CD14-positive monocyte (primary cell): Measurements from ENCODE around the gene GPN3. TPM values are rescaled to one million over a fixed set of nuclear protein-coding genes. Genes with fewer than 3 reads are reported as not detected.
A peak's percentile ranks its signal among the peaks of the same experiment; 100 is the strongest.

Source experiments
- DNase-seq, 3 donors: peaks; one replicate each; pipeline ENCODE4 v3.0.0-alpha.2; 2011 to 2022
- H2AFZ ChIP-seq: 2 replicates; pipeline ENCODE4 v1.6.0; 2012; ENCODE audit warnings: mild to moderate bottlenecking, low read depth, low read length, inconsistent platforms; ENCODE audit not compliant: insufficient read depth, poor library complexity, severe bottlenecking
- H3K27ac ChIP-seq, 2 donors: 1 replicate in 1 of 2; 2 replicates in 1 of 2; pipeline ENCODE4 v1.5.1; 2012 to 2013; ENCODE audit warnings: low read length in 2 of 2, control low read depth in 1 of 2, inconsistent platforms in 1 of 2, low read depth in 1 of 2, mild to moderate bottlenecking in 1 of 2
- H3K27me3 ChIP-seq, 2 donors: one replicate each; pipeline versions ENCODE4 v1.6.0 to v1.6.1; 2011 to 2013; ENCODE audit warnings: low read length in 2 of 2; ENCODE audit not compliant: control insufficient read depth in 2 of 2, insufficient read depth in 2 of 2
- H3K36me3 ChIP-seq, 2 donors: replicated peaks in 1 of 2; 1 replicate in 1 of 2; 2 replicates in 1 of 2; pipeline versions ENCODE4 v1.5.1 to v1.6.1; 2012 to 2013; ENCODE audit warnings: low read length in 2 of 2, control low read depth in 1 of 2, inconsistent platforms in 1 of 2, mild to moderate bottlenecking in 1 of 2; ENCODE audit not compliant: insufficient read depth in 2 of 2, control insufficient read depth in 1 of 2
- H3K4me1 ChIP-seq, 2 donors: 1 replicate in 1 of 2; 2 replicates in 1 of 2; pipeline versions ENCODE4 v1.5.1 to v1.6.1; 2012 to 2013; ENCODE audit warnings: low read length in 2 of 2, control low read depth in 1 of 2, inconsistent platforms in 1 of 2, mild to moderate bottlenecking in 1 of 2, moderate library complexity in 1 of 2; ENCODE audit not compliant: insufficient read depth in 2 of 2, control insufficient read depth in 1 of 2
- H3K4me2 ChIP-seq: replicated peaks from 2 replicates; pipeline ENCODE3; 2012; ENCODE audit warnings: low read length, moderate library complexity, mild to moderate bottlenecking; ENCODE audit not compliant: poor library complexity, severe bottlenecking; ENCODE audit errors: extremely low read depth
- H3K4me3 ChIP-seq, 3 experiments: fragments of 200-600 bp in 1 of 3; sonication (generic) in 1 of 3; replicated peaks in 1 of 3; 1 replicate in 2 of 3; 2 replicates in 1 of 3; pipeline ENCODE4 v1.5.1; 2011 to 2013; ENCODE audit warnings: low read length in 3 of 3, mild to moderate bottlenecking in 3 of 3, control low read depth in 2 of 3, low read depth in 2 of 3, inconsistent platforms in 1 of 3, moderate library complexity in 1 of 3
- H3K79me2 ChIP-seq: 2 replicates; pipeline ENCODE4 v1.6.0; 2012; ENCODE audit warnings: mild to moderate bottlenecking, control low read depth, inconsistent platforms, low read length, moderate library complexity; ENCODE audit not compliant: insufficient read depth
- H3K9ac ChIP-seq: 2 replicates; pipeline ENCODE4 v1.6.0; 2017; ENCODE audit warnings: low read length, mild to moderate bottlenecking; ENCODE audit not compliant: insufficient read depth, poor library complexity, severe bottlenecking
- H3K9me3 ChIP-seq, 2 donors: replicated peaks in 1 of 2; 1 replicate in 1 of 2; 2 replicates in 1 of 2; pipeline versions ENCODE4 v1.5.1 to v1.6.1; 2012 to 2013; ENCODE audit warnings: low read length in 2 of 2, control low read depth in 1 of 2; ENCODE audit not compliant: control insufficient read depth in 1 of 2, insufficient read depth in 1 of 2
- H4K20me1 ChIP-seq: 2 replicates; pipeline ENCODE4 v1.6.0; 2012; ENCODE audit warnings: mild to moderate bottlenecking, low read length, control low read depth, moderate library complexity; ENCODE audit not compliant: insufficient read depth
- H3K27ac Mint-ChIP-seq, 7 donors: one replicate each; pipeline ENCODE4 v1.8.0; 2020; ENCODE audit warnings: mild to moderate bottlenecking in 7 of 7, mixed read lengths in 7 of 7, moderate library complexity in 6 of 7, inconsistent platforms in 2 of 7
- H3K27me3 Mint-ChIP-seq, 3 donors: one replicate each; pipeline ENCODE4 v1.8.0; 2021 to 2022; ENCODE audit warnings: low read depth in 3 of 3, mild to moderate bottlenecking in 3 of 3, mixed read lengths in 3 of 3, moderate library complexity in 3 of 3, inconsistent platforms in 1 of 3
- H3K36me3 Mint-ChIP-seq, 2 donors: one replicate each; pipeline ENCODE4 v1.8.0; 2020; ENCODE audit warnings: mixed read lengths in 2 of 2, inconsistent platforms in 1 of 2, mild to moderate bottlenecking in 1 of 2
- H3K4me1 Mint-ChIP-seq: one replicate; pipeline ENCODE4 v1.8.0; 2020; ENCODE audit warnings: mild to moderate bottlenecking, mixed read lengths
- H3K4me3 Mint-ChIP-seq, 2 donors: one replicate each; pipeline ENCODE4 v1.8.0; 2020; ENCODE audit warnings: mild to moderate bottlenecking in 2 of 2, mixed read lengths in 2 of 2, moderate library complexity in 1 of 2
- H3K9me3 Mint-ChIP-seq, 7 donors: one replicate each; pipeline ENCODE4 v1.8.0; 2020 to 2022; ENCODE audit warnings: mixed read lengths in 7 of 7, mild to moderate bottlenecking in 6 of 7, moderate library complexity in 6 of 7, inconsistent platforms in 2 of 7
- WGBS: methylation state at CpG from one replicate; pipeline ENCODE4 v1.1.5; 2013; ENCODE audit warnings: missing lambda C conversion rate; ENCODE audit not compliant: insufficient coverage; 5-methylcytosine and 5-hydroxymethylcytosine counted together
- intact Hi-C, 2 donors: fragments of 100-400 bp; cut with micrococcal nuclease; formaldehyde crosslinking; loops; one replicate each; pipeline versions ENCODE4 v1.15.0 to v1.15.1; 2023
- polyA plus RNA-seq, 3 donors: library from polyadenylated mRNA; depleted of rRNA in 1 of 3; unstranded in 2 of 3; stranded (reverse) in 1 of 3; fragments of 300-500 nt in 2 of 3; fragments of >200 nt in 1 of 3; fragmentation: Illumina TruSeq in 2 of 3; gene quantifications; 1 replicate in 2 of 3; 2 replicates in 1 of 3; pipeline ENCODE4 v1.2.3, GENCODE V29; 2012 to 2021
- TF ChIP-seq, protein P1 (sequence below): fragments of 200-600 bp; IDR thresholded peaks from one replicate; pipeline ENCODE4 v1.8.0; 2022; ENCODE audit warnings: antibody characterized with exemption, mild to moderate bottlenecking

Gene GPN3
- polyA plus RNA-seq, 3 donors: 7.3 to 52.4 (median 25.3) TPM

DNA sequence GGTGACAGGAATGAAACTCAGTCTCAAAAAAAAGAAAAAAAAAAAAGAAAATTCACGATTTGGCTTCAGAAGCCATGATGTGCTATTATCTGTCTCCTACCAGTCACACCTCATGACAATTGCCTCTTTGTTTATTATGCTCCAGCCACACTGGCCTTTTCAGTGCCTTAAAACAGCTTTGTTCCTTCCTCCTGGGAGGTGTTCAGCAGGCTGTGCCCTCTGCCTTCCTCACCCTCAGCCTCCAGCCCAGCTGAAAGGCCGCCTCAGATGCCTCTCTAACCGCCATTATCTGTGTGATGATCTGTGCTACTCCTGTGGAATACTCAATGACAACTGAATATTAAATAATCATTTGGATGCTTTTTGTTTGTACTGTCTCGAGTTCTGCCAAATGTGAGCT lies 9.3 kb downstream of the GPN3 start:
- Mint-ChIP-seq H3K4me1 (peaks cover 30% of the 10 kb centered on the region), H3K9me3 (peaks cover 0 to 2% (median 0%) of the 10 kb centered on the region in 7 donors), H3K4me3 (no peak overlapping the region), H3K27ac (peak overlapping the region in 3 of 7 donors; percentile 11 to 83 (median 71)), H3K36me3 (peaks cover 29 to 54% of the 10 kb centered on the region in 2 donors), H3K27me3 (peaks cover 0 to 1% (median 0%) of the 10 kb centered on the region in 3 donors)
- DNase-seq: no peak
- no peak overlapping the region for H3K4me3 ChIP-seq
- no peaks in the 10 kb centered on the region for H4K20me1 ChIP-seq
- H3K9ac ChIP-seq: no peak overlapping the region
- peaks cover 30 to 49% of the 10 kb centered on the region in 2 donors for H3K36me3 ChIP-seq
- H2AFZ ChIP-seq: no peak overlapping the region
- intact Hi-C loops: loop anchor here in 1 of 2 donors (10.0 kb wide), 1 partner anchor 366 kb away; no protein-coding TSS in a partner anchor
- peaks cover 39% of the 10 kb centered on the region in 2 donors for H3K4me1 ChIP-seq
- TF ChIP-seq, protein P1, sequence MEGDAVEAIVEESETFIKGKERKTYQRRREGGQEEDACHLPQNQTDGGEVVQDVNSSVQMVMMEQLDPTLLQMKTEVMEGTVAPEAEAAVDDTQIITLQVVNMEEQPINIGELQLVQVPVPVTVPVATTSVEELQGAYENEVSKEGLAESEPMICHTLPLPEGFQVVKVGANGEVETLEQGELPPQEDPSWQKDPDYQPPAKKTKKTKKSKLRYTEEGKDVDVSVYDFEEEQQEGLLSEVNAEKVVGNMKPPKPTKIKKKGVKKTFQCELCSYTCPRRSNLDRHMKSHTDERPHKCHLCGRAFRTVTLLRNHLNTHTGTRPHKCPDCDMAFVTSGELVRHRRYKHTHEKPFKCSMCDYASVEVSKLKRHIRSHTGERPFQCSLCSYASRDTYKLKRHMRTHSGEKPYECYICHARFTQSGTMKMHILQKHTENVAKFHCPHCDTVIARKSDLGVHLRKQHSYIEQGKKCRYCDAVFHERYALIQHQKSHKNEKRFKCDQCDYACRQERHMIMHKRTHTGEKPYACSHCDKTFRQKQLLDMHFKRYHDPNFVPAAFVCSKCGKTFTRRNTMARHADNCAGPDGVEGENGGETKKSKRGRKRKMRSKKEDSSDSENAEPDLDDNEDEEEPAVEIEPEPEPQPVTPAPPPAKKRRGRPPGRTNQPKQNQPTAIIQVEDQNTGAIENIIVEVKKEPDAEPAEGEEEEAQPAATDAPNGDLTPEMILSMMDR: no peak
- H3K4me2 ChIP-seq: no peak overlapping the region
- H3K79me2 ChIP-seq: peaks cover 63% of the 10 kb centered on the region
- WGBS: no CpG with 5 or more reads among the region's 4 CpGs
- H3K9me3 ChIP-seq: no peaks in the 10 kb centered on the region
- no peak overlapping the region for H3K27ac ChIP-seq
- no peaks in the 10 kb centered on the region for H3K27me3 ChIP-seq

GRCh38 chr12:110453569-110454296 lies 14.3 kb downstream of the GPN3 start:
- Mint-ChIP-seq H3K27ac (no peak overlapping the region), H3K36me3 (peaks cover 19 to 20% of the 10 kb centered on the region in 2 donors), H3K27me3 (no peaks in the 10 kb centered on the region), H3K4me3 (no peak overlapping the region), H3K9me3 (peaks cover 0 to 2% (median 0%) of the 10 kb centered on the region in 7 donors), H3K4me1 (peaks cover 47% of the 10 kb centered on the region)
- no peak for DNase-seq
- H3K9ac ChIP-seq: no peak overlapping the region
- TF ChIP-seq, protein P1: no peak
- H3K79me2 ChIP-seq: peaks cover 59% of the 10 kb centered on the region
- H4K20me1 ChIP-seq: peaks cover 7% of the 10 kb centered on the region
- intact Hi-C loops: loop anchor here (5.0 to 10.0 kb wide), 4 partner anchors 99 to 374 kb away; no protein-coding TSS in a partner anchor
- H3K27me3 ChIP-seq: no peaks in the 10 kb centered on the region
- H3K27ac ChIP-seq: peak overlapping the region in 1 of 2 donors; percentile 15
- WGBS: no CpG with 5 or more reads among the region's 4 CpGs
- H3K4me1 ChIP-seq: peaks cover 57 to 58% of the 10 kb centered on the region in 2 donors
- H2AFZ ChIP-seq: no peak overlapping the region
- no peaks in the 10 kb centered on the region for H3K9me3 ChIP-seq
- no peak overlapping the region for H3K4me2 ChIP-seq
- H3K36me3 ChIP-seq: peaks cover 12 to 13% of the 10 kb centered on the region in 2 donors
- no peak overlapping the region for H3K4me3 ChIP-seq
